PC-9 (cell line): Measurements from ENCODE around the gene SEL1L2.

Experiments used
- EZH2 ChIP-seq: fragments of 200-600 bp; sonication (generic); IDR thresholded peaks from 2 replicates; pipeline ENCODE4 v1.8.0; 2017; ENCODE audit warnings: antibody characterized with exemption, low read depth
- TF ChIP-seq, protein P1 (sequence below): fragments of 200-600 bp; sonication (generic); conservative IDR thresholded peaks from 2 replicates; pipeline ENCODE4 v1.6.1; 2017; ENCODE audit warnings: mixed run types, antibody characterized with exemption, mild to moderate bottlenecking, moderate library complexity

DNA sequence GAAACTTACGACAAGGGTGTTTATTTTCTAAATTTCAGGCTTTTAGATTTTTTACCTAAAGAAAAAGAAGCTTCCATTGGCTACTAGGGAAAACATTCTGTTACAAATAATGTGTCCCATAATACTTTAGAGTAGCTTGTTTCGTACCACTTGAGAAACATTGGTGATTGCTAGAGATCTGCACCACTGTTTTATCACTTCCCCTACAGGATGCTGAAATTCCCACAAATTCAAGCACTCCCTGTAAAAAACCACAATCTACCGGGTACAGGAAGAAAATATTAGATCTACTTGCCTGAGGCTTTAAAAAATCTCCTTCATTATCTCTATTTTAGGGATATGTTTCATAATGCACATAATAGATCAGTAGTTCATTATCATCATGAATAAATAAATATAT lies 29.9 kb downstream of the SEL1L2 start:
- TF ChIP-seq, protein P1, sequence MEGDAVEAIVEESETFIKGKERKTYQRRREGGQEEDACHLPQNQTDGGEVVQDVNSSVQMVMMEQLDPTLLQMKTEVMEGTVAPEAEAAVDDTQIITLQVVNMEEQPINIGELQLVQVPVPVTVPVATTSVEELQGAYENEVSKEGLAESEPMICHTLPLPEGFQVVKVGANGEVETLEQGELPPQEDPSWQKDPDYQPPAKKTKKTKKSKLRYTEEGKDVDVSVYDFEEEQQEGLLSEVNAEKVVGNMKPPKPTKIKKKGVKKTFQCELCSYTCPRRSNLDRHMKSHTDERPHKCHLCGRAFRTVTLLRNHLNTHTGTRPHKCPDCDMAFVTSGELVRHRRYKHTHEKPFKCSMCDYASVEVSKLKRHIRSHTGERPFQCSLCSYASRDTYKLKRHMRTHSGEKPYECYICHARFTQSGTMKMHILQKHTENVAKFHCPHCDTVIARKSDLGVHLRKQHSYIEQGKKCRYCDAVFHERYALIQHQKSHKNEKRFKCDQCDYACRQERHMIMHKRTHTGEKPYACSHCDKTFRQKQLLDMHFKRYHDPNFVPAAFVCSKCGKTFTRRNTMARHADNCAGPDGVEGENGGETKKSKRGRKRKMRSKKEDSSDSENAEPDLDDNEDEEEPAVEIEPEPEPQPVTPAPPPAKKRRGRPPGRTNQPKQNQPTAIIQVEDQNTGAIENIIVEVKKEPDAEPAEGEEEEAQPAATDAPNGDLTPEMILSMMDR, result no peak
- no peak for TF ChIP-seq EZH2
